ENCODE measurements around the gene EVX1. TPM values are rescaled to one million over a fixed set of nuclear protein-coding genes. Genes with fewer than 3 reads are reported as not detected.

The EVX1 gene
- total RNA-seq, 1 experiment from 2014 or later, result not detected

GRCh38 chr7:27251652-27252590 is 9.3 kb downstream of the EVX1 start:
- DNase-seq, result peak; percentile 51
- no peak overlapping the region for H2BK5ac ChIP-seq (ENCODE audit: insufficient read length, low read length)
- no peak overlapping the region for H3T11ph ChIP-seq (ENCODE audit: low read length)
- no peak overlapping the region for H4K91ac ChIP-seq (ENCODE audit: insufficient read length, low read depth, low read length)
- H3K79me1 ChIP-seq (ENCODE audit: insufficient read depth, low read depth, low read length, poor library complexity, severe bottlenecking), result no peaks in the 10 kb centered on the region
- H4K20me1 ChIP-seq (ENCODE audit: control insufficient read depth, insufficient read depth, insufficient read length), result peaks cover 2% of the 10 kb centered on the region
- H3K27me3 Mint-ChIP-seq (ENCODE audit: low read depth), result peaks cover 99% of the 10 kb centered on the region
- H3K27ac Mint-ChIP-seq, result no peak overlapping the region
- H3K4me3 Mint-ChIP-seq, result peak overlapping the region in 1 of 2 experiments; percentile 55; a peak in 2 of 5 replicates
- no peak overlapping the region for H2AK5ac ChIP-seq (ENCODE audit: insufficient read length, low read length)
- peaks cover 2 to 16% of the 10 kb centered on the region in 2 experiments; a peak in 3 of 5 replicates for H3K9me3 Mint-ChIP-seq
- no peak overlapping the region for H4K5ac ChIP-seq (ENCODE audit: insufficient read length, low read depth, low read length)
- H3K4me1 Mint-ChIP-seq, result peaks cover 11 to 31% of the 10 kb centered on the region in 2 experiments; a peak in 3 of 4 replicates
- H3K4me1 ChIP-seq (ENCODE audit: insufficient read depth, low read length), result 0 out of 2 replicates have a peak, but pooled peaks cover 2% of the 10 kb centered on the region
- H3K36me3 Mint-ChIP-seq (ENCODE audit: insufficient read depth in 1 of 3, low read depth in 3 of 3), result no peaks in the 10 kb centered on the region
- no peaks in the 10 kb centered on the region for H3K79me2 ChIP-seq (ENCODE audit: insufficient read depth, low read length)
- no peak overlapping the region for H4K8ac ChIP-seq (replicated peaks; ENCODE audit: insufficient read length, low read depth, low read length)
- peaks cover 84% of the 10 kb centered on the region for H3K27me3 ChIP-seq (ENCODE audit: insufficient read depth, low read length)
- H3K9ac ChIP-seq (ENCODE audit: extremely low read depth, insufficient read length, low read length), result no peak overlapping the region
- H2BK120ac ChIP-seq (ENCODE audit: low read depth, low read length, poor library complexity, severe bottlenecking), result no peak overlapping the region
- H2AFZ ChIP-seq (ENCODE audit: low read length), result no peak overlapping the region
- H3K4ac ChIP-seq (ENCODE audit: low read depth, low read length), result no peak overlapping the region
- no peak overlapping the region for H3K56ac ChIP-seq (ENCODE audit: insufficient read length, low read depth, low read length)
- H3K27ac ChIP-seq (ENCODE audit: insufficient read length, low read depth, low read length), result no peak overlapping the region
- H3K14ac ChIP-seq (ENCODE audit: insufficient read depth, low read length), result no peak overlapping the region; the same call in 1 of the 2 replicates
- no CpG with 5 or more reads among the region's 72 CpGs for WGBS (ENCODE audit: extremely low coverage, insufficient read length, low lambda C conversion rate)
- TF ChIP-seq, protein P1, sequence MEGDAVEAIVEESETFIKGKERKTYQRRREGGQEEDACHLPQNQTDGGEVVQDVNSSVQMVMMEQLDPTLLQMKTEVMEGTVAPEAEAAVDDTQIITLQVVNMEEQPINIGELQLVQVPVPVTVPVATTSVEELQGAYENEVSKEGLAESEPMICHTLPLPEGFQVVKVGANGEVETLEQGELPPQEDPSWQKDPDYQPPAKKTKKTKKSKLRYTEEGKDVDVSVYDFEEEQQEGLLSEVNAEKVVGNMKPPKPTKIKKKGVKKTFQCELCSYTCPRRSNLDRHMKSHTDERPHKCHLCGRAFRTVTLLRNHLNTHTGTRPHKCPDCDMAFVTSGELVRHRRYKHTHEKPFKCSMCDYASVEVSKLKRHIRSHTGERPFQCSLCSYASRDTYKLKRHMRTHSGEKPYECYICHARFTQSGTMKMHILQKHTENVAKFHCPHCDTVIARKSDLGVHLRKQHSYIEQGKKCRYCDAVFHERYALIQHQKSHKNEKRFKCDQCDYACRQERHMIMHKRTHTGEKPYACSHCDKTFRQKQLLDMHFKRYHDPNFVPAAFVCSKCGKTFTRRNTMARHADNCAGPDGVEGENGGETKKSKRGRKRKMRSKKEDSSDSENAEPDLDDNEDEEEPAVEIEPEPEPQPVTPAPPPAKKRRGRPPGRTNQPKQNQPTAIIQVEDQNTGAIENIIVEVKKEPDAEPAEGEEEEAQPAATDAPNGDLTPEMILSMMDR (conservative IDR thresholded peaks at IDR 0.05), result no peak
- no peaks in the 10 kb centered on the region for H3K23me2 ChIP-seq (ENCODE audit: insufficient read length, low read depth, low read length, poor library complexity, severe bottlenecking)
- no peak overlapping the region for H2BK15ac ChIP-seq (ENCODE audit: low read depth, low read length)
- H2BK20ac ChIP-seq (ENCODE audit: low read depth, low read length, poor library complexity, severe bottlenecking), result no peak overlapping the region
- H3K18ac ChIP-seq (ENCODE audit: insufficient read length, low read depth, low read length), result no peak overlapping the region
- peak overlapping the region; percentile 20 for H3K4me2 ChIP-seq (ENCODE audit: insufficient read depth, insufficient read length, low read length)
- H3K23ac ChIP-seq (ENCODE audit: insufficient read length, low read depth, low read length), result no peak overlapping the region
- H3K9me3 ChIP-seq (ENCODE audit: control insufficient read depth, low read depth, low read length), result no peaks in the 10 kb centered on the region
- no peak overlapping the region for H2BK12ac ChIP-seq (ENCODE audit: insufficient read length, low read depth, low read length)
